Kidney glomerular epithelial cell (primary cell): ENCODE results near the gene AIPL1.

ENCODE experiments used
- DNase-seq: peaks from one replicate; lab custom pipeline; 2025; lab: John Stamatoyannopoulos, UW

Gene AIPL1

GRCh38 chr17:6420173-6420641 is 14.7 kb downstream of the AIPL1 start:
- no peak for DNase-seq

- DNase-seq: no peak
These were observed 19.3 kb downstream of the AIPL1 start for GRCh38 chr17:6415616-6416015.

GRCh38 chr17:6413065-6413464 is 21.9 kb downstream of the AIPL1 start:
- peak; percentile 18 for DNase-seq

GRCh38 chr17:6408735-6409134 is 26.2 kb downstream of the AIPL1 start:
- DNase-seq: no peak

GRCh38 chr17:6408276-6408675 is 26.6 kb downstream of the AIPL1 start:
- no peak for DNase-seq

GRCh38 chr17:6402258-6402657 is 32.7 kb downstream of the AIPL1 start:
- DNase-seq: no peak

GRCh38 chr17:6398955-6399354 is 36.0 kb downstream of the AIPL1 start:
- no peak for DNase-seq

- DNase-seq: no peak
These were observed 40.8 kb downstream of the AIPL1 start for GRCh38 chr17:6394055-6394606.

- no peak for DNase-seq
These were observed 41.5 kb downstream of the AIPL1 start for GRCh38 chr17:6393351-6393952.

GRCh38 chr17:6392609-6393350 is 42.1 kb downstream of the AIPL1 start:
- no peak for DNase-seq

GRCh38 chr17:6388416-6388815 is 46.5 kb downstream of the AIPL1 start:
- no peak for DNase-seq

- no peak for DNase-seq
These were observed 47.1 kb downstream of the AIPL1 start for GRCh38 chr17:6387858-6388257.

- DNase-seq: no peak
These were observed 47.5 kb downstream of the AIPL1 start for GRCh38 chr17:6387442-6387841.

GRCh38 chr17:6386041-6386630 is 48.8 kb downstream of the AIPL1 start:
- no peak for DNase-seq

GRCh38 chr17:6384481-6384880 is 50.4 kb downstream of the AIPL1 start:
- no peak for DNase-seq

GRCh38 chr17:6381526-6382465 is 53.1 kb downstream of the AIPL1 start:
- no peak for DNase-seq

- DNase-seq: no peak
These were observed 53.9 kb downstream of the AIPL1 start for GRCh38 chr17:6380915-6381438.

GRCh38 chr17:6377906-6378305 is 57.0 kb downstream of the AIPL1 start:
- no peak for DNase-seq

- DNase-seq: no peak
These were observed 58.0 kb downstream of the AIPL1 start for GRCh38 chr17:6376931-6377361.

GRCh38 chr17:6374761-6375312 is 60.1 kb downstream of the AIPL1 start:
- peak; percentile 80 for DNase-seq

GRCh38 chr17:6374271-6374691 is 60.6 kb downstream of the AIPL1 start:
- DNase-seq: peak; percentile 11
